Testis (tissue), 3 donors: ENCODE results near the gene FASN. TPM values are rescaled to one million over a fixed set of nuclear protein-coding genes. Genes with fewer than 3 reads are reported as not detected.
A peak's percentile ranks its signal among the peaks of the same experiment; 100 is the strongest.

ENCODE experiments used
- DNase-seq: peaks from one replicate; pipeline ENCODE4 v3.0.0-alpha.2; 2019
- H3K27ac ChIP-seq, 2 donors: fragments of 200-600 bp; sonication (generic); one replicate each; pipeline ENCODE4 v1.5.1; 2019
- H3K27me3 ChIP-seq: fragments of 200-600 bp; sonication (generic); one replicate; pipeline ENCODE4 v1.5.1; 2019
- H3K36me3 ChIP-seq: fragments of 200-600 bp; sonication (generic); one replicate; pipeline ENCODE4 v1.5.1; 2017; ENCODE audit warnings: low read depth; ENCODE audit errors: missing control alignments
- H3K4me1 ChIP-seq: fragments of 200-600 bp; sonication (generic); one replicate; pipeline ENCODE4 v1.5.1; 2019
- H3K4me3 ChIP-seq, 2 donors: fragments of 200-600 bp; sonication (generic); one replicate each; pipeline ENCODE4 v1.5.1; 2017 to 2019
- H3K9me3 ChIP-seq: fragments of 200-600 bp; sonication (generic); one replicate; pipeline ENCODE4 v1.5.1; 2017
- CTCF ChIP-seq, 3 experiments: fragments of 450-650 bp in 2 of 3; fragments of 200-600 bp in 1 of 3; sonication (generic) in 1 of 3; IDR thresholded peaks; one replicate each; pipeline ENCODE4 v1.5.1; 2016 to 2019; ENCODE audit warnings: antibody characterized with exemption in 3 of 3, mild to moderate bottlenecking in 2 of 3, moderate library complexity in 1 of 3
- POLR2A ChIP-seq: fragments of 450-650 bp; IDR thresholded peaks from one replicate; pipeline ENCODE4 v1.6.1; 2017; ENCODE audit warnings: antibody characterized with exemption, mild to moderate bottlenecking, moderate library complexity
- WGBS, 2 donors: methylation state at CpG; one replicate each; pipeline ENCODE4 v1.1.5; 2018; 5-methylcytosine and 5-hydroxymethylcytosine counted together
- intact Hi-C: fragments of 100-400 bp; cut with DNase I; formaldehyde crosslinking; loops from one replicate; pipeline ENCODE4 v1.15.1; 2023; ENCODE audit warnings: low total_unique reads
- polyA plus RNA-seq: library from polyadenylated mRNA; stranded (reverse); fragments of 350-450 nt; fragmentation: Illumina TruSeq; extraction: RNeasy Lipid Tissue Mini Kit (QIAGEN cat#74804); gene quantifications from one replicate; pipeline ENCODE4 v1.2.3, GENCODE V29; 2014; ENCODE audit warnings: low read depth, low replicate concordance; ENCODE audit not compliant: insufficient read depth
- total RNA-seq, 2 donors: library from RNA; depleted of rRNA; stranded (reverse); fragments of >200 nt; gene quantifications; one replicate each; pipeline ENCODE4 v1.2.3, GENCODE V29; 2016

FASN gene
- total and polyA plus RNA-seq, 3 donors from 2014 or later: 47.6 to 93.0 (median 76.2) TPM

GRCh38 chr17:82098939-82099763, 1.1 kb upstream of the FASN start:
- no peaks in the 10 kb centered on the region for H3K36me3 ChIP-seq
- H3K4me1 ChIP-seq: peaks cover 37% of the 10 kb centered on the region
- H3K27me3 ChIP-seq: no peaks in the 10 kb centered on the region
- WGBS, 2 donors: 3 to 19% methylated on average over 20 to 47 of the region's 80 CpGs
- peak overlapping the region; percentile 65 to 76 for H3K4me3 ChIP-seq
- intact Hi-C loops: no loop called here
- no peak for TF ChIP-seq POLR2A
- TF ChIP-seq CTCF (IDR thresholded peaks at IDR 0.05): no peak
- no peaks in the 10 kb centered on the region for H3K9me3 ChIP-seq
- DNase-seq: no peak
- peak overlapping the region; percentile 84 to 95 for H3K27ac ChIP-seq

GRCh38 chr17:82097919-82098168, 192 bp downstream of the FASN start:
- peak overlapping the region; percentile 84 to 95 for H3K27ac ChIP-seq
- no peaks in the 10 kb centered on the region for H3K9me3 ChIP-seq
- peaks cover 32% of the 10 kb centered on the region for H3K4me1 ChIP-seq
- WGBS, 2 donors: 0% methylated on average over 15 of the region's 36 CpGs; no CpG with 5 or more reads in 1 of the 2 donors
- no peak for DNase-seq
- TF ChIP-seq CTCF (IDR thresholded peaks at IDR 0.05): peak in 1 of 3 experiments; percentile 12
- no peak for TF ChIP-seq POLR2A
- peak overlapping the region; percentile 76 to 86 for H3K4me3 ChIP-seq
- no peaks in the 10 kb centered on the region for H3K27me3 ChIP-seq
- H3K36me3 ChIP-seq: no peaks in the 10 kb centered on the region
- intact Hi-C loops: no loop called here

GRCh38 chr17:82097184-82097918, 685 bp downstream of the FASN start:
- intact Hi-C loops: no loop called here
- DNase-seq: peak; percentile 47
- no peaks in the 10 kb centered on the region for H3K36me3 ChIP-seq
- no peaks in the 10 kb centered on the region for H3K9me3 ChIP-seq
- peak overlapping the region; percentile 84 to 95 for H3K27ac ChIP-seq
- H3K27me3 ChIP-seq: no peaks in the 10 kb centered on the region
- H3K4me3 ChIP-seq: peak overlapping the region; percentile 76 to 86
- peaks cover 32% of the 10 kb centered on the region for H3K4me1 ChIP-seq
- 0 to 2% methylated on average over 6 to 69 of the region's 77 CpGs for WGBS, 2 donors
- TF ChIP-seq POLR2A (no peak), CTCF (IDR thresholded peaks at IDR 0.05) (no peak)

- Histone ChIP-seq H3K36me3 (no peaks in the 10 kb centered on the region), H3K27me3 (no peaks in the 10 kb centered on the region), H3K4me3 (peak overlapping the region; percentile 76 to 86), H3K4me1 (peaks cover 31% of the 10 kb centered on the region), H3K27ac (peak overlapping the region; percentile 84 to 95), H3K9me3 (no peaks in the 10 kb centered on the region)
- TF ChIP-seq POLR2A (no peak), CTCF (IDR thresholded peaks at IDR 0.05) (no peak)
- WGBS, 2 donors: 53 to 69% methylated on average over 3 to 8 of the region's 8 CpGs
- intact Hi-C loops: no loop called here
- DNase-seq: no peak
Measured at GRCh38 chr17:82096709-82097183, 1.3 kb downstream of the FASN start.
